HG03354 (cell line): Measurements from ENCODE around the gene INO80E.
"Not testable (repeated sequence)": the region's sequence is repeated elsewhere in the genome, so short reads cannot be mapped to it uniquely, and the experiment has no call there.

Source experiments
- ATAC-seq: cut with Tn5 transposase; IDR thresholded peaks from one replicate; pipeline ENCODE4 v1.9.1; 2021; ENCODE audit warnings: mild to moderate bottlenecking; ENCODE audit not compliant: unreplicated experiment, poor library complexity, severe bottlenecking

The INO80E gene, protein sequence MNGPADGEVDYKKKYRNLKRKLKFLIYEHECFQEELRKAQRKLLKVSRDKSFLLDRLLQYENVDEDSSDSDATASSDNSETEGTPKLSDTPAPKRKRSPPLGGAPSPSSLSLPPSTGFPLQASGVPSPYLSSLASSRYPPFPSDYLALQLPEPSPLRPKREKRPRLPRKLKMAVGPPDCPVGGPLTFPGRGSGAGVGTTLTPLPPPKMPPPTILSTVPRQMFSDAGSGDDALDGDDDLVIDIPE

DNA sequence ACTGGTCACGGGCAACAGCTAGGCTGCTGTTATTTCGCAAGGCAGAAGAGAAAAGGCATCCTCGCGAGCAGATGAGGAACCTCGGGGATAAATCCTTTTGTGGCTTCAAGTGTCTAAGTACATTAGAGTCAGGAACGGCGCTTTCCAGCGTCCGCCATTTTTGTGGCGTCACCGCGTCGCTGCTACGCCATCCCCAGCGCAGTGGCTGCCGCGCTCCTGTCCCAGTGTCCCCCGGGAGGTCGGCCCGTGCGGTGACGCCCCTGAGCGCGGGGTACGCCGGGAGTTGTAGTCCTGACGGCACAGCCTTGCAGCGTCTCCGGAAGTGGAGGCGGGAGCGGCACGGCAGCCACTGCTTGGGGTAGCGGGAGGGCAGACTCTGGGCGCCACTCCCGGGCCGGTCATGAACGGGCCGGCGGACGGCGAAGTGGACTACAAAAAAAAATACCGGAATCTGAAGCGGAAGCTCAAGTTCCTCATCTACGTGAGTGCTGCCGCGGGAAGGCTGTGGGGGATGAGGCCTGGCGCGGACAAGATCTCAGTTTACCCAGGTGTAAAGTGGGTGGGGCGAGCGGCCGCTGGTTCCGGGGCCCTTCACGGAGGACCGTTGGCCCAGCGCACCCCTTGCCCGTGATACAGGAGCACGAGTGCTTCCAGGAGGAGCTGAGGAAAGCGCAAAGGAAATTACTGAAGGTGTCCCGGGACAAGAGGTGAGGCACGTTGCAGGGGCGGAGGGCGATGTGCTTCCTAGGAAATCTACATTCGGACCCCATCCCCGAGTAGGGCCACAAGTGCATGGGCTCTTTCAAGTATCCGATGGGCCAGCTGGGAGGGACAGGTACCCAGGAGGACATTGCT lies at the start of gene INO80E:
Gene INO80E (plus strand): TSS at position 331 of the 855 bp plus-strand sequence. CDS start 70 bp downstream, at position 401.
- peak; percentile 90 for ATAC-seq

DNA sequence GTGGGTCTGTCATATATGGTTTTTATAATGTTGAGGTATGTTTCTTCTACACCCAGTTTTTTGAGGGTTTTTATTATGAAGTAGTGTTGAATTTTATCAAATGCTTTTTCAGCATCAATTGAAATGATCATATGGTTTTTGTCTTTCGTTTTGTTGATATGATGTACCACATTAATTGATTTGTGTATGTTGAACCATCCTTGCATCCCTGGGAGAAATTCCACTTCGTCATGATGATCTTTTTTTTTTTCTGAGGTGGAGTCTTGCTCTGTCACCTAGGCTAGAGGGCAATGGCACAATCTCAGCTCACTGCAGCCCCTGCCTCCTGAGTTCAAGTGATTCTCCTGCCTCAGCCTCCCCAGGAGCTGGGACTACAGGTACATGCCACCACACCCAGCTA lies 48.1 kb upstream of the INO80E start:
- no peak for ATAC-seq

DNA sequence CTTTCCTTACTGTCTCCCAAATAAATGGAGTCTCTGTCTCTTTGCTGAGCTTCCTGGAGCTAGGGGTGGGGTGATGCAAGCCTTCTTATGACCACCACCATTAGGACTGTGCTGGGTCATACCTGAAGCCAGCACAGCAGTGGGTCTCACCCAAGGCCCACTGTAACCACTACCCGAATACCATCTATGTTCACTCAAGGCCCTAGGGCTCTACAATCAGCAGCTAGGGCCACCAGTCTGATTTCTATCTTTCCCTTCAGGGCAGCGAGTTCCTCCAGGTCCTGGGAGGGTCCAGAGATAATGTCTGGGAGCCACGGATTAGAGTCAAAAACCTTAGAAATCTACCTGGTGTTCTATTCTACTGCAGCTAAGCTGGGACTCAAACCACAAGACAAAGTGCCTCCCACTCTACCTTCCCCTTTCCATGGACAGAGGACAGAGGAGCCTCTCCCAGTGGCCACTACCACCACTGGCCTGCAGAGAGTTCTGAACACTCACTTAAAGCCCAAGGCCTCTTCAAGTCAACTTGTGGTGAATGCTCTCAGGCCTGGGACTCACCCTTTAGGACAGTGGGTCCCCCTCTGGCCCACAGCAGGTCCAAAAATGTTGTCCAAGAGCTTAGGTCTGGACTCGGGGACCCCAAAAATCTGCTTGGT lies 45.1 kb upstream of the INO80E start:
- no peak for ATAC-seq

DNA sequence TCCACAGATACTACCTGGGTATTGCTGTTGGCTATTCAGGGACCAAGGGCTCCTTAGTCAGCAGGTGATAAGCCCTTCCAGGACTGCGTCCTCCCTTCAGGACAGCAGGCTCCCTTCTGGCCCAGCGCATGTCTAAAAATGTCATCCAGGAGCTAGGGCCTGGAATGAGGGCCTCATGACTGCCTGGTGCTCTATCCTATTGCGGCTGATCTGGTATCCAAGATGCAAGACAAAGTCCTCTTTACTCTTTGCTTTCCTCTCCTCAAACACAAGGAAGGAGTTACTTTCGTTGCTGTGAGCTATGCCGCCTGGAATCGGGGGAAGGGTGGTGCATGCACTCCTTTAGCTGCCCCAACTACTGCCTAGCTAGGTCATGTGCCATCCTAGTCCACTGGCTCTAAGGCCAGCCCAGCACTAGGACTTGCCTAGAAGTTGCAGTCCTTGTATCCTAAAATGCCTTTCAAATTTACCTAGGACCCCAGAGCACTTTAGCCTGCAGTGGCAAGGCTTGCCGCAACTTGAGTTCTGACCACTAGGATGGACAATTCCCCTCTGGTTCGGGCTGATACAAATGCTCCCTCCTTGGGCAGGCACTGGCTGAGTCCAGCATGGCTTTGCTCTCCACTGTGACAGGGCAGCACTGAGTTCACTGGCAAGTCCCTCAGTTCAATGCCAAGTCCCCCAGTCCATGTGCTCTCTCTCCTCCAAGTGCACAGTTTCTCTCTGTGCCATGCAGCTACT lies 44.2 kb upstream of the INO80E start:
- no peak for ATAC-seq

DNA sequence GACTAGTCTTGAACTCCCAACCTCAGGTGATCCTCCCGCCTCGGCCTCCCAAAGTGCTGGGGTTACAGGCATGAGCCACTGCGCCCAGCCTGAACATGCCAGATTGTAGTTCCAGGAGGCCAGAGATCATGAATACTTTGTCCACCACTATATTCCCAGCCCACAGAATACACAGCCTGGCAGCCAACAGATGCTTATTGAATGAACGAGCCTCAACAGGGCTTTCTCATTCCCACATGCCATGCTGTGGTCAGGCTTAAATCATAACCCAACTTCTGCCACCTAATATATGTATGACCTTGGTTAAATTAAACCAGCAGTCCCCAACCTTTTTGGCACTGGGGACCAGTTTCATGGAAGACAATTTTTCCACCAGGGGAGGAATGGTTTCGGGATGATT lies 37.3 kb upstream of the INO80E start:
- ATAC-seq: no peak

DNA sequence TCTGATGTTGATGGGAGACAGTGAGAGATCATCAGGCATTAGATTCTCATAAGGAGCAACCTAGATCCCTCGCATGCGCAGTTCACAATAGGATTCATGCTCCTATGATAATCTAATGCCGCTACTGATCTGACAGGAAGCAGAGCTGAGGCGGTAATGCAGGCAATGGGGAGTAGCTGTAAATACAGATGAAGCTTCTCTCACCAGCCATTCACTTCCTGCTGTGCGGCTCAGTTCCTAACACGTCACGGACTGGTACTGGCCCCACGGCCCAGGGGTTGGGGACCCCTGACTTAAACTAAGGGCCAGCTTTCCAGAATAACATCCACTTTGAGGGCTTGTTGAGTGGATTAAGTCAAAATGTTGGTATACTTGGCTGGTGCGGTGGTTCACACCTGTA lies 36.7 kb upstream of the INO80E start:
- ATAC-seq: no peak

DNA sequence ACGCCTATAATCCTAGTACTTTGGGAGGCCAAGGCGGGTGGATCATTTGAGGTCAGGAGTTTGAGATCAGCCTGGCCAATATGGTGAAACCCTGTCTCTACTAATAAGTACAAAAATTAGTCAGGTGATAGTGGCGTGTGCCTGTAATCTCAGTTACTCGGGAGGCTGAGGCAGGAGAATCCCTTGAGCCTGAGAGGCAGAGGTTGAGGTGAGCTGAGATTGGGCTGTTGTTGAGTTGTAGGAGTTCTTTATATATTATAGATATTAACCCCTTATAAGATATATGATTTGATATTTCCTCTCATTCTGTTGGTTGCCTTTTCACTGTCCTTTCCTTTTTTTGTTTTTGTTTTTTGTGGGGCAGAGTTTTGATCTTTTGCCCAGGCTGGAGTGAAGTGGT lies 36.2 kb upstream of the INO80E start:
- not testable (repeated sequence) for ATAC-seq

DNA sequence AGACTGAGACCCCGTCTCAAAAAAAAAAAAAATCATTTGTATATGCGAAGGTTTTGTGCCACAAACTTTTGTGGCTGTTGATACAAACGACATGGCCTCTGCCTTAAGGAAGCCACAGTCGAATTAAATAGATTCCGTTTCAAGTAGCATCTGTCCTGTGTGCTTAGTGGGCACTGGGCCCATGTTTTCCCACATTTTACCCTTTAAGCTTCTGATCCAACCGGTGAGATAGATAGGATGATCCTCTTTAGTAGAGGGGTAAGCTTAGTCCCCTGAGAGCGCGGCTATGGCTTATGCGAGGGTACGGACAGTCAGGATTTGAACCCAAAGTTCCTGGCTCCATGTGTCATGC lies 34.9 kb upstream of the INO80E start:
- ATAC-seq: no peak

DNA sequence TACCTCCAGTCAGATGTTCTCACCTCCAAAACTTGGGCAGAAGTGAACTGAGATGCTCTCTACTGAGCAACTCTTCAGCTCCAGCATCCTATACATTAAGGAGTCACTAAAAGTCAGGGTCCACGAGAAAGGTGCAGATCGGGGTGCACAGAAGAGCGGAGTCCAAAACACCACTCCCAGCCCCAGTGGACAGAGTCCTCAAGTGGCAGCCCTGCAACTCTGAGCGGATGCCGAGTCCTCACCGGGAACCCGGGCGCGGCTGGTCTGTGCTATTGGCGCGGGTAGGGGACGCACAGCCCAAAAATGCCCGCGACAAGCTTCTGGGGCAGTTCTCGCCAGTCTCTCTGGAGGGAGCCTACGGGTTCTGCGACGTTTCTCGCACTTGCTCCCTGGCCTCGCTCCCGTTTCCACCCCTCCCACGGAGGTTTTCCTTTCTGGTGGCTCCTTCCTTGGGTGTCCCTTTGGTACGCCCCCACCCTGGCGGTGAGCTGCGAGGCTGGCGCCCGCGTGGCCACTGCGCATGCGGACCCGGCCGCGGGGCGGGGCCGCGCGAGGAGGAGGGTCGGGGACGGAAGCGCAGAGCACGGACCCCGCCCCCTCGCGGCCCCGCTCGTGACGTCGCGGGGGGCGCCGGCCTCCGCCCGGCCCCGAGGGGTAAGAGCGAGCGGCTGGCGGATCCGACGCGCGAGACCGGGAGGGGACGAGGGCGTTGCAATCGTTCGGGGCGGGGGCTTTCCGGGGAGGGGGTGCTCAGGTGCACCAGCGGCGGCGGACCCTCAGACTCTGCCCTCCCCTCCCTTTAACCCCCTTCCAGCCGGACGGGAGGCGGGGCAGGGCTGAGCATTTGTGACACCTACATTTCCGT lies 34.3 kb upstream of the INO80E start, which contains the start of gene TMEM219:
Gene TMEM219 (plus strand): TSS at position 601 of the 865 bp plus-strand sequence. CDS start 1,065 bp downstream, outside the sequence.
- peak; percentile 83 for ATAC-seq

DNA sequence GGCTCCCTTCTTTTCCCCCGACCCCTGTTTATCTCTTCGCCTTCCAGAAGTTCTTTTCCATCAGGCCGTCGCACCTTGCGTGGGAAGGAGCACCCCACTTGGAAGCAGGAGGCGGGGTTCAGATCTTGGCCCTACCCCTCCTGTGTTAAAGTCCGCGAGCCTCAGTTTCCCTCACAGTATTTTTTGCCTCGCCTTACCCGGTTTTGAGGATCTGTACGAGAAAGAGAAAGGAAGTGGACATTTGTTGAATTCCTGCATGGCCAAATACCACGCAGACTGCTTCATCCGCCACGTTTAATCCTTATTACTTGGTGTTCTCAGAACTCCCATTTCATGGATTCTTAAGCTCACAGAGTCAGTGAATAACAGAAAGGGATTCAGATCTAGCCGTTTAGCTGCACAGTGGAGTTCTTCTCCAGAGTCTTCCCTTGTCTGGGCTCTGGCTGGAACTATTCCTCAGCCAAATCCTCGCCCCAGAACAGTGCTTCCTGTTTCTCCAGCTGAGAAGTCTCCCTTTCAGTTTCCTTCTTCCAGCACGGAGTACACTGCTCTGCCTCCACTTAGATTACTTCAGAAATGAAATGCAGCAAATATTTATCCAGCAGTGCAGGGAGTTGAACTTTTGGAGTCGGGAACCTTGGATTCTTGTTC lies 33.6 kb upstream of the INO80E start:
- ATAC-seq: no peak

DNA sequence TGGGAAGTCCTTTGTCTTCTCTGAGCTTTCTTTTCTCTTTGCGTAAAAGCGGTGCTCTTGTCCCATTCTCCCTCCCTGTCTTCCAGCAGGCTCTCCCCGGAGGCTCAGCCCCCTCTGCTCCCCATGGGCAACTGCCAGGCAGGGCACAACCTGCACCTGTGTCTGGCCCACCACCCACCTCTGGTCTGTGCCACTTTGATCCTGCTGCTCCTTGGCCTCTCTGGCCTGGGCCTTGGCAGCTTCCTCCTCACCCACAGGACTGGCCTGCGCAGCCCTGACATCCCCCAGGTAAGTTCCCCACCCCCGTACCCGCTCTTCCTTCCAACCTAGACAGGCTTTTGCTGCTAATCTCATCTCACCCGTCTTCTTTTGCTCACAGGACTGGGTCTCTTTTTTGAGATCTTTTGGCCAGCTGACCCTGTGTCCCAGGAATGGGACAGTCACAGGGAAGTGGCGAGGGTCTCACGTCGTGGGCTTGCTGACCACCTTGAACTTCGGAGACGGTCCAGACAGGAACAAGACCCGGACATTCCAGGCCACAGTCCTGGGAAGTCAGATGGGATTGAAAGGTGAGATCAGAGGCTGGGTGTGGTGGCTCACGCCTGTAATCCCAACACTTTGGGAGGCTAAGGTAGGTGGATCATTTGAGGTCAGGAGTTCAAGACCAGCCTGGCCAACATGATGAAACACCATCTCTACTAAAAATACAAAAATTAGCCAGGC lies 32.9 kb upstream of the INO80E start:
- no peak for ATAC-seq

DNA sequence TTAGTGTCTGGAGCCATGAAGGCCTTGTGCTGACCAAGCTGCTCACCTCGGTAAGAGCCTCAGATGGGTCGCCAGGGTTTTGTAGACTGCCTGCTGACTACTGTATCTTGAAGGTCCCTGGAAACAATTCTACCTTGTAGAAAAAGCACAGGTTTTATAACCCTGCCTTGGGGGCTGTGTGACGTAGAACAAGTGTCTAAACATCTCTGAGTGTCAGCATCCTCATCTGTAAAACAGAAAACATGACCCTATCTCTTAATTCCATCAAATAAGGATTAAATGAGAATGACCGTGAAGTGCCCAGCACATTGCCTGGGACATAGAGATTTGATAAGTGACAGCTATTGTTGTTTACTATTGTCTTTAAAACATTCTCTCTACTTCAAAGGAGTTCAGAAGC lies 27.8 kb upstream of the INO80E start:
- ATAC-seq: no peak

DNA sequence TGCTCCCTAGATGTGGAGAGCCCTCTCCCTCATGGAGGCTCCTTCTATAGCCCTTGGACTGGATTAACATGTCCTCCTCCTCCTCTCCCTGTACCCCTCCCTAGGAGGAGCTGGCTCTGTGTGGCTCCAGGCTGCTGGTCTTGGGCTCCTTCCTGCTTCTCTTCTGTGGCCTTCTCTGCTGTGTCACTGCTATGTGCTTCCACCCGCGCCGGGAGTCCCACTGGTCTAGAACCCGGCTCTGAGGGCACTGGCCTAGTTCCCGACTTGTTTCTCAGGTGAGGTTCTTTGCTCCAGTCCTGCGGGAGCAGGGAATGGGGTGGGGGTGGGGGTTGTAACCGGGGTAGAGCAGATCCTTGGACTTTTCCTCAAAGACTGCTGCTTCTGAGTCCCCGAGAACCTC lies 24.7 kb upstream of the INO80E start:
- ATAC-seq: no peak

DNA sequence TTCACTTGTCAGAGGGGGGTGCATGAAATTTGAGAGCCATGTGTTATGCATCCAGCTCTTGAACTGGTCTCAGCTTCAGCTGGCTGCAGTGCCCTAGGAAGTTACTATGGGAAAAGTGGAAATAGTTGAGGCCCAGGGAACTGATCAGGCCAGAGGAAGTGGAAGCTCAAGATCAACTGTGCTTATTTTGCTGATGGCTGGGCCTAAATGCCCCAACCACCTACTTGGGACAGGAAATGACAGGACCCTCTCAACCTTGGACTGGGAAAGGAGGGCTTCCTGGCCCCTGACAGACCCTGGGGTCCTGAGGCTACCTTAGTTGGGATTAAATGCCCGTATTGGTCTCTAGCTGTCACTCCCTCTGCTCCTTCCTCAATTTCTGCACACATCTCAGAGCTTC lies 23.5 kb upstream of the INO80E start:
- no peak for ATAC-seq

DNA sequence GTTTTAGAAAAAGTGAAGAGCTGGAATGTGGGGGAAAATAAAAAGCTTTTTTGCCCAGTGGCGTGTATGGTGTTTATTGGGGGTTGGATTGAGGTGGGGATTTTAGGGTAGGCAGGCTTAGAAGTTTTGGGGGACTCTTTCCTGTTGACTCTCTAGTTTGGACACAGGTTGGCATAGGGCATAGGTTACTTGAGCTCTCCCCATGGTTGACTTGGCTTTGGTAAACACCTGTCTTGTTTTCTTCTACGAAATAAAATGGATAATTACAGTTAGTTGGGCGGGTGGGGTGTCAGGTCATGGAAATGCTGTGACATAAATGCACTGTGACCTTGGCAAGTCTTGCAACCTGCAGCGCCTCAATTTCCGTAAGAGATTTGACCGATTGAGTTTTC lies 23.1 kb upstream of the INO80E start:
- ATAC-seq: no peak

DNA sequence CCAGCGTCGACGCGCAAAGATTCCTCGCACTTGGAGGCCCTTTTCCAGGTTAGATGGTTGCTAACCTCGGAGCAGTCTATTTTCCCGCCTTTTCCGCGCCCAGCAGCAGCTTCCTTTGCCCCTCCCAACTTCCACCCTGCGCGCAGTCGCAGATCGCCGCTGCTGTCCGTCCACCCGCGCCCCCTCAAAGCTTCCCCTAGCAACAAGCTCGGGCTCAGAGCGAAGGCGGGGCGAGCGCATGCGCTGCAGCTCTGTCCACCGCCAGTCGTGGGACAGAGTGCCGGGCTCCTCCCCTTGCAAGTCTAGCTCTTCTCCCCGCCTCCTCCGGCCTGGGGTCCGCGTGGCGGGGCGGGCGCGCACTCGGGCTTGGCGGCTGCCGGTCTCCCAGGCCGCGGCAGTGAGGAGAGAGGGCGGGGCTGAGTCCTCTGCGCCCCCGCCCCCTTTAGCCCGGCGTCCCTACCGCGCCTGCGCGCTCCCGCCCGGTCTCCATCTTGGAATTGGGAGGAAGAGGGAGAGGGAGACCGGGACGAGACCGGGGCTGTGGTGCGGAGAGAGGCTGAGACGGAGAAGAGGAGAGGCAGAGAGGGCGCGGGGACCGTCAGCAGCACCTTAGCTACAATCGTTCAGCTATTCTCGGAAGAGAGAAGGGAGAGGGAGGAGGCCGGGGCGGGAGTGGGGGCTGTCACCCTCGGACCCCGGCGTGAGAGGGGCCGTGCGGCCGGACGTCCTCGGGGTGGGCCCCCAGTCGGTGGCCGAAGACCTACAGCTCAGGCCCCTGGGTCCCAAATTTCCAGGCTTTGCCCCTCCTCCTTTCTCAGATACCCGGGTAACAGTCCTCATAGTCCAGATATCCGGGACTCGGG lies 22.4 kb upstream of the INO80E start, which contains the start of gene TAOK2:
Gene TAOK2 (plus strand): TSS at position 485 of the 863 bp plus-strand sequence. CDS start 3,905 bp downstream, outside the sequence.
- peak; percentile 93 for ATAC-seq
